Activated CD4-positive, CD25-positive, alpha-beta regulatory T cell treated with anti-CD3 and anti-CD28 coated beads, Interleukin-2, amount 50 U/mL, for 72 hours (primary cell): ENCODE measurements around the gene C19orf53.

ENCODE experiments used
- DNase-seq: peaks from one replicate; pipeline ENCODE4 v3.0.0; 2021

C19orf53 gene

GRCh38 chr19:13827656-13828055, 53.4 kb downstream of the C19orf53 start:
- no peak for DNase-seq
